GM12801 (cell line): Measurements from ENCODE around the gene PDE1C.

Experiments used
- CTCF ChIP-seq: IDR thresholded peaks from one replicate; pipeline ENCODE4 v1.5.1; 2011; ENCODE audit warnings: control low read depth; ENCODE audit not compliant: insufficient read length; ENCODE audit errors: extremely low read depth

Gene PDE1C

GRCh38 chr7:31796375-31796774 lies 273.8 kb downstream of the PDE1C start:
- TF ChIP-seq CTCF, result no peak

- no peak for TF ChIP-seq CTCF
These were observed 275.3 kb downstream of the PDE1C start for GRCh38 chr7:31794851-31795344.

- no peak for TF ChIP-seq CTCF
These were observed 278.3 kb downstream of the PDE1C start for GRCh38 chr7:31791881-31792280.

GRCh38 chr7:31788883-31789680 lies 281.1 kb downstream of the PDE1C start:
- no peak for TF ChIP-seq CTCF

DNA sequence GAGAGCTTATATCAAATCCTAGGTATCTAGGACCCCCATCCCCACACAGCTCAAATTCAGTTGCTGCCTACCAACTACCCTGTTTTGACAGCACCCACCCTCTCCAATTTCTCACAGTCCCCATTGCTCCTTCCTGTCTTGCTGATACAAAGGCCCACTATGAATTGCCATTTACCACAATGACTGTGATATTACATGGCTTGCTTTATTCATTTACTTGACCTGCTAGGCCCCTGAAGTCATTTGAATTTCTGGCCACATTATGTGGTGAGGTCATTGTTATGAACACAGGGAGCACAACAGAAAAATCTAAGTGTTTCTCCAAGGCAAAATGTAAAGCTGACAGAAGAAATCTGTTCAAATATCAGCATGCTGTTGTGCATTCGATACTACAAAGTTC lies 281.8 kb downstream of the PDE1C start:
- no peak for TF ChIP-seq CTCF

- no peak for TF ChIP-seq CTCF
These were observed 283.9 kb downstream of the PDE1C start for GRCh38 chr7:31786326-31786725.

- no peak for TF ChIP-seq CTCF
These were observed 285.1 kb downstream of the PDE1C start for GRCh38 chr7:31785101-31785500.
